ENCODE results near the gene SERPINA3.
A peak's percentile ranks its signal among the peaks of the same experiment; 100 is the strongest.
"Not testable (repeated sequence)": the region's sequence is repeated elsewhere in the genome, so short reads cannot be mapped to it uniquely, and the experiment has no call there.

Gene SERPINA3

GRCh38 chr14:94631536-94632304 lies 19.5 kb downstream of the SERPINA3 start:
- H3K4me3 ChIP-seq (ENCODE audit: low read length) = no peak overlapping the region
- TF ChIP-seq CTCF (conservative IDR thresholded peaks at IDR 0.05; ENCODE audit: low read depth, low read length) = no peak
- no peak for DNase-seq (ENCODE audit: low read depth)

- no peak overlapping the region for H3K4me3 ChIP-seq (ENCODE audit: low read length)
- TF ChIP-seq CTCF (conservative IDR thresholded peaks at IDR 0.05; ENCODE audit: low read depth, low read length) = no peak
- no peak for DNase-seq (ENCODE audit: low read depth)
Measured at GRCh38 chr14:94632305-94632590, 20.1 kb downstream of the SERPINA3 start.

- DNase-seq (ENCODE audit: low read depth) = no peak
- H3K4me3 ChIP-seq (ENCODE audit: low read length) = no peak overlapping the region
- TF ChIP-seq CTCF (conservative IDR thresholded peaks at IDR 0.05; ENCODE audit: low read depth, low read length) = no peak
Measured at GRCh38 chr14:94633121-94633520, 20.9 kb downstream of the SERPINA3 start.

- TF ChIP-seq CTCF (conservative IDR thresholded peaks at IDR 0.05; ENCODE audit: low read depth, low read length) = no peak
Measured at GRCh38 chr14:94635154-94635553, 23.0 kb downstream of the SERPINA3 start.

GRCh38 chr14:94636744-94637412 lies 24.7 kb downstream of the SERPINA3 start:
- no peak for DNase-seq (ENCODE audit: low read depth)
- TF ChIP-seq CTCF (conservative IDR thresholded peaks at IDR 0.05; ENCODE audit: low read depth, low read length) = peak; percentile 31
- no peak overlapping the region for H3K4me3 ChIP-seq (ENCODE audit: low read length)

More at GRCh38 chr14:94635154-94635553, 23.0 kb downstream of the SERPINA3 start:
- DNase-seq (ENCODE audit: low read depth) = no peak
- H3K4me3 ChIP-seq (ENCODE audit: low read length) = no peak overlapping the region

GRCh38 chr14:94637814-94638213 lies 25.6 kb downstream of the SERPINA3 start:
- not testable (repeated sequence) for DNase-seq (ENCODE audit: low read depth)

GRCh38 chr14:94638339-94638738 lies 26.1 kb downstream of the SERPINA3 start:
- DNase-seq (ENCODE audit: low read depth) = no peak
- H3K4me3 ChIP-seq (ENCODE audit: low read length) = no peak overlapping the region
- no peak for TF ChIP-seq CTCF (conservative IDR thresholded peaks at IDR 0.05; ENCODE audit: low read depth, low read length)

More at GRCh38 chr14:94637814-94638213, 25.6 kb downstream of the SERPINA3 start:
- not testable (repeated sequence) for H3K4me3 ChIP-seq (ENCODE audit: low read length)
